NAMALWA (cell line): ENCODE measurements around the gene TMEM52B.
A peak's percentile ranks its signal among the peaks of the same experiment; 100 is the strongest.
"Not testable (repeated sequence)": the region's sequence is repeated elsewhere in the genome, so short reads cannot be mapped to it uniquely, and the experiment has no call there.

ENCODE experiments used
- DNase-seq: peaks from one replicate; pipeline ENCODE4 v3.0.0-alpha.2; 2015; ENCODE audit warnings: low spot score

The TMEM52B gene

DNA sequence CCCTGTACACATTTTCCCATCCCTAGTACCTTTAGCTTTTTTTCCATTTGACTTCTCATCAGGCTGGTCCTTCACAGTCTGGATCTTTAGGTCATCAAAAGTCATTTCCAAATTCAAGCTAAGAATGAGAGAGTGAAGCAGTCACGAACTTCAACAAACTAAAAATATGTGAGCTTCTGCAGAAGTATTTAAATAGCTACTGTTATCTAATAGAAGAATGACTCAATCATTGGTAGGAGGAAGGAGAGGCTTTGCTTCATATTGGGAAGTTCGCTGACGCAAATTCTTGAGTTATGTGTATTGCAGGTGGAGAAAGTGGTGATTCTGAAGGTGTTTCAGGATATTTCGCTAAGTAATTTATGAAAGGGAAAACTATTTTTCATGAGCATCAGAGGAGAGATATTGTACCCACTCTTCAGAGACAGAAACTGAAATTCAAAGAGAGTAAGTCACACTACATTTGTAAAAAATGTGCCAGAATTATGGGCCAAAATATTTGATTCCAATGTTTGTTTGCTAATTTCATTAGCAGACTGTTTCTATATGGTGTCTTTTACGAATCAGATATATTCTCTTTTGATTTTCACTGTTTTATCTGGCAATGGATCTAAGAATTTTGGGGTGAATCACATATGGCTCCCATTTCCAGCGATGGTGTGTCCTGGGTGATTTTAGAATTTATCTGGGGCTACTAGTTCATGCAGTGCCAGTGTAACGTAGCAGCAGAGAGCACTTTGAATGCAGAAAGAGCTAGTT lies 6.7 kb upstream of the TMEM52B start, which contains the start of gene OLR1:
Gene OLR1, minus strand, starts transcription at position 160 of the 756 bp plus-strand sequence. Its CDS starts 55 bp downstream, at position 105.
- DNase-seq, result no peak

- DNase-seq, result no peak
Observed at GRCh38 chr12:10174986-10175614, 3.7 kb upstream of the TMEM52B start.

GRCh38 chr12:10175846-10176636 lies 2.8 kb upstream of the TMEM52B start:
- DNase-seq, result no peak

GRCh38 chr12:10179776-10180181 lies 947 bp downstream of the TMEM52B start:
- no peak for DNase-seq

DNA sequence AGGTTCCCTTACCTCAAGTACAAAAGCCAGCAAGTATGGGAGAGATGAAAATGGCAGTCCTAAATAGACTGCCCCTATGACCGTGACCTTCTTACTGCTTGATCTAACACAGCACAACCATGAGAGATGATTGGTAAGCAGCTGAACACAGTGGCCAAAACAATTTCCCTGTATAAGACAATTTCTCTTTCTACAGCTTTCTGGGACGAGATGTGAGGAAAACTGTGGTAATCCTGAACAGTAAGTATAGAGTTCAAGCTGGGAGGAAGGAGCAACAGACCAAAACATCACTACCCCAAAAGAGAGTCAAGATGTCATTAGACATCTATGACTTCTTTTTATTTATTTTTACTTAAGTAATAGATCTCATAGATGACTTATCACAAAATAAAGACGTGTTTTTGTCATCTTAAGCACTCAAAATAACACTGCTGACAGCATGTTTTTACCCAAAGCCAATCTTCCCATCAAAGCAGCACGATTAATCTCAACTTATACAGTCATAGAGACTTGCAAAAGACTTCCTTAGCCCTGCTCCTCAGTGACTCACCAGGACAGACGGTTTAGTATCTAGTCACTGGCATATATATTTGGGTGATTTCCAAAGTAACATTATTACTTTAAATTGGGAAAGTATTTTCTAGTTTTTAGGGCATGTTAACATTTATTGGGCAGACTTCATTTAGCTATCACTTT lies 3.7 kb downstream of the TMEM52B start:
- DNase-seq, result no peak

DNA sequence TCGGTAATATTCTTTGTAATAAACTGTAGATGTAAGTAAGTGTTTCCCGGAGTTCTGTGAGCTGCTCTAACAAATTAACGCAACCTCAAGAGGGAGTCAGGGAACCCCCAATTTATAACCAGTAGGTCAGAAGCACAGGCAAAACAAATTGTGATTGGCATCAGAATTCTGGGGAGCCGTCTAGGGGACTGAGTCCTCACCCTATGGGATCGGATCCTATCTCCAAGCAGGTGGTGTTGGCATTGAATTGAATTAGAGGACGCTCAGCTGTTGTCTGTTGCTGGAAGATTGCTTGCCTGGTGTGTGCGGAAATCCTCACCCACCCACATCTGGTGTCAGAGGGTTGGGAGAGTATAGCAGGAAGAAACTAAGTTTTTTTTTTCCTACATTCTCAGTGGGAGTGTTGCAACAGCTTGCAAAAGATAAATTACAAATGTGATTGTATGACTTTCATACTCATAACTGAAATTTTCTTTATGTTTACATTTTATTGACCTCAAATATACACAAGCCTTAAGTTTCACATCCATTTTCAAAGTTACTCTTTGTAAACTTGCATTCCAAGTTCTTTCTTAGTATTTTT lies 5.5 kb downstream of the TMEM52B start:
- DNase-seq, result no peak

DNA sequence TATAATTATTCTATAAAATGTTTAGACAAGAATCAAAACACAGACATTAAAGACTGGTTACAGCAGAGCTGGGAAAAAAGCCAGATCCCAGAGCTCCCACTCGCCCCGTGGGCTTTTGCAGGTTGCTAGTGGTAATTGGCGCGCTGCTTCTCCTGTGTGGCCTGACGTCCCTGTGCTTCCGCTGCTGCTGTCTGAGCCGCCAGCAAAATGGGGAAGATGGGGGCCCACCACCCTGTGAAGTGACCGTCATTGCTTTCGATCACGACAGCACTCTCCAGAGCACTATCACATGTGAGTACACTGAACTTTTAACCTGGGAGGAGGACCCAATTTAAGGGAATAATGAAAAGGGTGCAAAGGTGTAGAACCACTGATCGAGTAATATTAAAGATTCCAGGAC lies 7.5 kb downstream of the TMEM52B start:
- DNase-seq, result no peak

DNA sequence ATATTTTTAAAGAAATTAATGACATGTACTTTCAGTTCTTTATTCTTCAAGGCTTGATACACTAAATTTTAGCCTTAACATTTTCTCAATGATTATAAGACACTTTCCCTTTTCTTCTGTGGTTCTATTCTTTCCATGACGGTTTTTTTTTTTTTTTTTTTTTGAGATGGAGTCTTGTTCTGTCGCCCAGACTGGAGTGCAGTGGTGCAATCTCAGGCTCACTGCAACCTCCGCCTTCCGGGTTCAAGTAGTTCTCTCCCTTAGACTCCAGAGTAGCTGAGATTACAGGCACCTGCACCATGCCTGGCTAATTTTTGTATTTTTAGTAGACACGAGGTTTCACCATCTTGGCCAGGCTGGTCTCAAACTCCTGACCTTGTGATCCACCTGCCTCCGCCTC lies 8.1 kb downstream of the TMEM52B start:
- not testable (repeated sequence) for DNase-seq

DNA sequence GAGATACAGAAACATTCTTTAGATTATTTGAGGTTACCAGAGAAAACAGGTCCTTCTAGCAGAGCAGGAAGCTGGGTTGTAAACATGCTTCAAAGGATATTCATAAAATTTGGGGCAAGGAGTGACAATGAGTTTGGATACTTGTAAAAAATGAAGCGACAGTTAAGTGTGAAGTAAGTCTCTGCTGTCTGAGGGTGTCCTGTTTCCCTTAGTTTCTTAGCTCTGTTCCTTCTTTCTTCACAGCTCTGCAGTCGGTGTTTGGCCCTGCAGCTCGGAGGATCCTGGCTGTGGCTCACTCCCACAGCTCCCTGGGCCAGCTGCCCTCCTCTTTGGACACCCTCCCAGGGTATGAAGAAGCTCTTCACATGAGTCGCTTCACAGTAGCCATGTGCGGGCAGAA lies 10.8 kb downstream of the TMEM52B start:
- no peak for DNase-seq

- peak; percentile 87 for DNase-seq
Observed at GRCh38 chr12:10190558-10191388, 11.9 kb downstream of the TMEM52B start.

GRCh38 chr12:10191865-10192264 lies 13.0 kb downstream of the TMEM52B start:
- DNase-seq, result no peak

DNA sequence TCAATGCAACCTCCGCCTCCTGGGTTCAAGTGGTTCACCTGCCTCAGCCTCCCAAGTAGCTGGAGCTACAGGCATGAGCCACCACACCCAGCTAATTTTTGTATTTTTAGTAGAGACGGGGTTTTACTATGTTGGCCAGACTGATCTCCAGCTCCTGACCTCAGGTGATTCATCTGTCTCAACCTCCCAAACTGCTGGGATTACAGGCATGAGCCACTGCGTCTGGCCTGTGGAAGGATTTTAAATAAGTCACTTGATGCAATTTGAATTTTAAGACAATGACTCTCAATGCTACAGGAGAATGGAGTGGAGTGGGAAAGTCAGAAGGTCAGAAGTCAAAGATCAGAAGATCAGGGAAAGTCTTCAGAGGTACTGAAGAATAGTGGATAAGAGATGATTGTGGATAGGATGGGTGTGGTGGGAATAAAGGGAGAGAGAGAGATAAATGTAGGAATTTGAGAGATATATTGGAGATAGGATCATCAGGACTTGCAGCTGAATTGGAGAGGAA lies 15.4 kb downstream of the TMEM52B start:
- DNase-seq, result no peak

GRCh38 chr12:10196210-10196609 lies 17.4 kb downstream of the TMEM52B start:
- peak; percentile 86 for DNase-seq

GRCh38 chr12:10197879-10198278 lies 19.0 kb downstream of the TMEM52B start:
- no peak for DNase-seq

GRCh38 chr12:10204495-10204894 lies 25.7 kb downstream of the TMEM52B start:
- not testable (repeated sequence) for DNase-seq

- no peak for DNase-seq
Observed at GRCh38 chr12:10205220-10205807, 26.5 kb downstream of the TMEM52B start.

DNA sequence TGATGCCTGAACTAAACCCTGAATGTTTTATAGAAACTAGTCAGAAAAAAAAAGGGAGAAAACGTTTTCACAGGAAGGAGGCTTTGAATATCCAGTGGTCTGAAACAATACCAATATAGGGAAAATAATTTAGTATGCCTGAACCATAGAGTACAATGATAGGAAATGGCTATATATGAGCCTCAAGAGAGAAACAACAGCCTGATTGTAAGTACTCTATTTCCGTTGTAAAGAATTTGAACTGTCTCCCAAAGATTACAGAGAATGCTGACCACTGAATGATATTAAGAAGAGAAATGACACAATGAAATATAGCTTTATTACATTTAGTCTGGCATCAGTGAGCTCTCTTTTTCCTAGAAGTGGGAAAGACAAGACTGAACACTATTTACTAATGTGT lies 28.3 kb downstream of the TMEM52B start:
- DNase-seq, result no peak

DNA sequence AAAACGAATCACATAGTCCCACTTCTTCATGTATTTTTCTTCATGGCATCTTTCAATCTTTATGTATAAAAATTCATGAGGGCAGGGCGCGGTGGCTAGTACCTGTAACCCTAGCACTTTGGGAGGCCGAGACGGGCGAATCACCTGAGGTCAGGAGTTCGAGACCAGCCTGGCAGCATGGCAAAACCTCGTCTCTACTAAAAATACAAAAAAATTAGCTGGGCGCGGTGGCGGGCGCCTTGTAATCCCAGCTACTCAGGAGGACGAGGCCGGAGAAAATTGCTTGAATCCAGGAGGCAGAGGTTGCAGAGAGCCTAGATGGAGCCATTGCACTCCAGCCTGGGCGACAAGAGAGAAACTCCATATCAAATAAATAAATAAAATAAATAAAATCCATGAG lies 31.4 kb downstream of the TMEM52B start:
- no peak for DNase-seq

- no peak for DNase-seq
Observed at GRCh38 chr12:10211101-10211939, 32.5 kb downstream of the TMEM52B start.
